ENCODE results near the gene TTC34.

DNA sequence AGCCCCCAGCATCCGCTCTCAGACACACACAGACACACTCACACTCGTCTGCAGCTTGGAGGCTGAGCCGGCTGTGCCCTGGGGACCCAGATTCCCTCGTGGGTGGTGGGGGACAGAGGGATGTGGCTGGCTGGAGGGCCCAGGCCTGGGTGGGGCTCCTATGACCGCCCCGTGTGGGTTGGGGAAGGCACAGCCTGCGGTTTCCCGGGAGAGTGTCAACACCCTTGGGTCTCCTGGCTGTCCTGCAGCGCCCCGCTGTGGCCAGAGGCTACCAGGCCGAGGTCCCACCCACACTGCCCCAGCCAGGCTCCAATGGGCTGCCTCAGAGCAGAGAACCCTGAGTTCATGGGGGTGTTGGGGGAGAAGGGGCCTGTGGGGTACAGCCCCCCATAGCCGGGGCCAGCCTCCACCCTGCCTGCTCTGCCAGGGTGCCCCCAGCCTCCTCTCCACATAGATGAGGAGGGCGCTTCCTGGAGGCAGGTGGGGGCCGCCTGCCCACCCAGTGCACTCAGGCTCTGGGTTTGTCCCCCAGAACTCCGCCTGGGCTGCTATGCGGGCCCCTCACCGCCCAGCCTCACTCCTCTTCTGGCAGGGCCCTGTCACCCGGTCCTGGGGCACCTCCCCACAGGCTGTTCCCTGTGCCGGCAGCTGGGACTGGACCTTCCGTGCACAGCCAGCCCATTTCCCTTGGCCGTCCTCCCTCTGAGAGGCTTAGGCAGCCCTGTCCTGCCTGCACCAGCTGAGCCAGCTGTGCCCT is at the start of gene TTC34:
- TF ChIP-seq EZH2 (IDR thresholded peaks at IDR 0.05; ENCODE audit: insufficient read depth, poor library complexity, severe bottlenecking) (no peak), EZH2phosphoT487 (IDR thresholded peaks at IDR 0.05; ENCODE audit: insufficient read depth, low read depth) (no peak)

All from GM23248 (cell line).